ENCODE measurements around the gene CXXC5.

- no peak for TF ChIP-seq CTCF (IDR thresholded peaks at IDR 0.05)
- no peak for TF ChIP-seq STAT6 (CRISPR knock-in tag; conservative IDR thresholded peaks at IDR 0.05; ENCODE audit: low read depth)
- TF ChIP-seq SP1 (CRISPR knock-in tag; conservative IDR thresholded peaks at IDR 0.05), result no peak
- no peak for TF ChIP-seq CREM (CRISPR knock-in tag; IDR thresholded peaks at IDR 0.05)
- TF ChIP-seq HMGXB4 (CRISPR knock-in tag; IDR thresholded peaks at IDR 0.05), result no peak
- no peak for TF ChIP-seq ZNF121 (CRISPR knock-in tag; IDR thresholded peaks at IDR 0.05)
- no peak for TF ChIP-seq ETV6 (CRISPR knock-in tag; IDR thresholded peaks at IDR 0.05)
- no peak for TF ChIP-seq ZNF512 (CRISPR knock-in tag; IDR thresholded peaks at IDR 0.05; ENCODE audit: borderline replicate concordance)
- no peak for TF ChIP-seq ZBTB43 (CRISPR knock-in tag; IDR thresholded peaks at IDR 0.05)
- TF ChIP-seq ZNF219 (CRISPR knock-in tag; IDR thresholded peaks at IDR 0.05; ENCODE audit: borderline replicate concordance), result no peak
These were observed 11.2 kb upstream of the CXXC5 start for GRCh38 chr5:139636975-139637408.
